B cell (primary cell): ENCODE data around the gene EXOC6B. TPM values are rescaled to one million over a fixed set of nuclear protein-coding genes. Genes with fewer than 3 reads are reported as not detected.
"Not testable (repeated sequence)": the region's sequence is repeated elsewhere in the genome, so short reads cannot be mapped to it uniquely, and the experiment has no call there.

Experiments used
- ATAC-seq: fragments of 200-7000 bp; cut with Tn5 transposase; one replicate; pipeline ENCODE4 v1.10.0; 2021; ENCODE audit warnings: low read depth, mild to moderate bottlenecking, moderate number of reproducible peaks, moderate library complexity
- CTCF ChIA-PET: fragments of 350-600 bp; sonication (Branson Sonifier 250); formaldehyde crosslinking; loops from one replicate; lab custom pipeline; 2021; ENCODE audit warnings: antibody characterized with exemption, inconsistent platforms; lab: Charles Lee
- POLR2A ChIA-PET: fragments of 350-600 bp; sonication (Branson Sonifier 250); formaldehyde crosslinking; loops from one replicate; lab custom pipeline; 2021; ENCODE audit warnings: antibody characterized with exemption; lab: Charles Lee
- DNase-seq: peaks from one replicate; pipeline ENCODE4 v3.0.0; 2013
- H2AFZ ChIP-seq: 2 replicates; pipeline ENCODE4 v1.6.1; 2012; ENCODE audit warnings: mild to moderate bottlenecking, low read depth, low read length; ENCODE audit not compliant: insufficient read depth, poor library complexity, severe bottlenecking
- H3K27ac ChIP-seq, 2 donors: 1 replicate in 1 of 2; 2 replicates in 1 of 2; pipeline ENCODE4 v1.5.1; 2012 to 2013; ENCODE audit warnings: low read length in 2 of 2, mild to moderate bottlenecking in 2 of 2, moderate library complexity in 1 of 2
- H3K27me3 ChIP-seq, 4 experiments: fragments of 200-600 bp in 1 of 4; sonication (generic) in 1 of 4; replicated peaks in 1 of 4; 1 replicate in 2 of 4; 2 replicates in 2 of 4; pipeline versions ENCODE4 v1.6.1 to v1.7.0; 2013 to 2016; ENCODE audit warnings: low read length in 3 of 4, mild to moderate bottlenecking in 2 of 4, mixed read lengths in 1 of 4, moderate library complexity in 1 of 4; ENCODE audit not compliant: insufficient read depth in 4 of 4, control insufficient read depth in 3 of 4; ENCODE audit errors: control extremely low read depth in 1 of 4
- H3K36me3 ChIP-seq, 2 experiments: replicated peaks in 1 of 2; 1 replicate in 1 of 2; 2 replicates in 1 of 2; pipeline versions ENCODE4 v1.6.1 to v1.7.1; 2013; ENCODE audit warnings: low read length in 1 of 2; ENCODE audit not compliant: insufficient read depth in 2 of 2, control insufficient read depth in 1 of 2; ENCODE audit errors: control extremely low read depth in 1 of 2, extremely low read depth in 1 of 2
- H3K4me1 ChIP-seq, 2 donors: fragments of 200-600 bp in 1 of 2; sonication (generic) in 1 of 2; 1 replicate in 1 of 2; 2 replicates in 1 of 2; pipeline versions ENCODE4 v1.5.1 to v1.6.1; 2013 to 2017; ENCODE audit warnings: low read length in 2 of 2; ENCODE audit not compliant: control insufficient read depth in 2 of 2, insufficient read depth in 2 of 2
- H3K4me2 ChIP-seq: replicated peaks from 2 replicates; pipeline ENCODE3; 2012; ENCODE audit warnings: mild to moderate bottlenecking, low read depth, low read length; ENCODE audit not compliant: poor library complexity, severe bottlenecking
- H3K4me3 ChIP-seq, 5 experiments: fragments of 200-600 bp in 1 of 5; sonication (generic) in 1 of 5; 1 replicate in 3 of 5; 2 replicates in 2 of 5; pipeline versions ENCODE4 v1.5.1 to v1.7.0; 2011 to 2016; ENCODE audit warnings: low read length in 4 of 5, mild to moderate bottlenecking in 4 of 5, low read depth in 2 of 5, control low read depth in 1 of 5, moderate library complexity in 1 of 5; ENCODE audit not compliant: insufficient read depth in 1 of 5; ENCODE audit errors: control extremely low read depth in 1 of 5, extremely low read depth in 1 of 5
- H3K79me2 ChIP-seq: fragments of 200-600 bp; sonication (generic); one replicate; pipeline ENCODE4 v1.6.0; 2016; ENCODE audit warnings: low read length; ENCODE audit not compliant: control insufficient read depth, insufficient read depth
- H3K9ac ChIP-seq: fragments of 200-600 bp; sonication (generic); 2 replicates; pipeline ENCODE4 v1.6.1; 2017; ENCODE audit warnings: mild to moderate bottlenecking, low read length, moderate library complexity
- H3K9me3 ChIP-seq, 3 donors: one replicate each; pipeline versions ENCODE4 v1.6.1 to v1.7.1; 2013; ENCODE audit warnings: low read length in 2 of 3; ENCODE audit not compliant: control insufficient read depth in 2 of 3, insufficient read depth in 1 of 3; ENCODE audit errors: control extremely low read depth in 1 of 3
- H4K20me1 ChIP-seq: 2 replicates; pipeline ENCODE4 v1.6.0; 2012; ENCODE audit warnings: mild to moderate bottlenecking, low read length; ENCODE audit not compliant: insufficient read depth, control insufficient read depth, poor library complexity, severe bottlenecking
- H3K27ac Mint-ChIP-seq: one replicate; pipeline ENCODE4 v1.8.0; 2021; ENCODE audit warnings: mixed read lengths
- H3K27me3 Mint-ChIP-seq: one replicate; pipeline ENCODE4 v1.8.0; 2021; ENCODE audit warnings: mixed read lengths
- H3K4me1 Mint-ChIP-seq: one replicate; pipeline ENCODE4 v1.8.0; 2021; ENCODE audit warnings: mixed read lengths
- H3K4me3 Mint-ChIP-seq: one replicate; pipeline ENCODE4 v1.8.0; 2021; ENCODE audit warnings: mixed read lengths
- H3K9me3 Mint-ChIP-seq: one replicate; pipeline ENCODE4 v1.8.0; 2022; ENCODE audit warnings: mixed read lengths; ENCODE audit not compliant: insufficient read depth
- EZH2 ChIP-seq: IDR thresholded peaks from 2 replicates; pipeline ENCODE4 v1.6.1; 2012; ENCODE audit warnings: borderline replicate concordance, low read depth, mild to moderate bottlenecking, moderate library complexity, low read length; ENCODE audit not compliant: insufficient read depth, poor library complexity, severe bottlenecking
- WGBS: methylation state at CpG from one replicate; pipeline ENCODE4 v1.1.5; 2013; ENCODE audit warnings: missing lambda C conversion rate; ENCODE audit not compliant: insufficient coverage; 5-methylcytosine and 5-hydroxymethylcytosine counted together
- intact Hi-C: fragments of 100-400 bp; cut with micrococcal nuclease; formaldehyde crosslinking; loops from one replicate; pipeline ENCODE4 v1.10.0; 2022
- polyA plus RNA-seq: library from polyadenylated mRNA; depleted of rRNA; stranded (reverse); fragments of >200 nt; gene quantifications from 2 replicates; pipeline ENCODE4 v1.2.3, GENCODE V29; 2012
- total RNA-seq, 2 donors: library from RNA; stranded (reverse); fragments of 120-200 nt in 1 of 2; gene quantifications; 1 replicate in 1 of 2; 2 replicates in 1 of 2; pipeline versions ENCODE4 v1.2.3 to v1.2.4, GENCODE V29; 2013 to 2022
- TF ChIP-seq, protein P1 (sequence below): fragments of 200-600 bp; IDR thresholded peaks from one replicate; pipeline ENCODE4 v1.8.0; 2022; ENCODE audit warnings: antibody characterized with exemption, mild to moderate bottlenecking

EXOC6B gene
- total and polyA plus RNA-seq, 2 donors (not counting 1 experiment from before 2014, with no cell fraction given) = 4.8 to 22.6 TPM

DNA sequence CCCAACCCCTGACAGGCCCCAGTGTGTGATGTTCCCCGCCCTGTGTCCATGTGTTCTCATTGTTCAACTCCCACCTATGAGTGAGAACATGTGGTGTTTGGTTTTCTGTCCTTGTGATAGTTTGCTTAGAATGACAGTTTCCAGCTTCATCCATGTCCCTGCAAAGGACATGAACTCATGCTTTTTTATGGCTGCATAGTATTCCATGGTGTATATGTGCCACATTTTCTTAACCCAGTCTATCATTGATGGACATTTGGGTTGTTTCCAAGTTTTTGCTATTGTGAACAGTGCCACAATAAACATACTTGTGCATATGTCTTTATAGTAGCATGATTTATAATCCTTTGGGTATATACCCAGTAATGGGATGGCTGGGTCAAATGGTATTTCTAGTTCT lies 270.9 kb downstream of the EXOC6B start:
- H3K4me3 Mint-ChIP-seq, H3K4me1 ChIP-seq, ATAC-seq, H3K4me2 ChIP-seq, POLR2A ChIA-PET, DNase-seq, H3K4me1 Mint-ChIP-seq, H3K4me3 ChIP-seq, intact Hi-C loops, H3K9ac ChIP-seq, H3K27ac Mint-ChIP-seq, H3K27me3 Mint-ChIP-seq, H2AFZ ChIP-seq, H3K9me3 ChIP-seq, H4K20me1 ChIP-seq, H3K79me2 ChIP-seq, H3K36me3 ChIP-seq, H3K27ac ChIP-seq, CTCF ChIA-PET, H3K27me3 ChIP-seq, H3K9me3 Mint-ChIP-seq: not testable (repeated sequence)
- WGBS = no CpG with 5 or more reads among the region's 1 CpG

DNA sequence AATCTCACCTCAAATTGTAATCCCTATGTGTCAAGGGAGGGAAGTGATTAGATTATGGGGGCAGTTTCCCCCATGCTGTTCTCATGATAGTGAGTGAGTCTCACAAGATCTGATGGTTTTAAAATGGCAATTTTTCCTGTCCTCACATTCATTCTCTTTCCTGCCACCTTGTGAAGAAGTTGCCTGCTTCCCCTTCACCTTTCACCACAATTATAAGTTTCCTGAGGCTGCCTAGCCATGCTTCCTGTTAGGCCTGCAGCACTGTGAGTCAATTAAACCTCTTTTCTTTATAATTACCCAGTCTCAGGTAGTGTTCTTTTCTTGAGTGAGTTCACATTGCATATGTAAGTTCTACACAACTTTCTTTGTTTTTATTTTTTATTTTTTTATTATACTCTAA lies 271.5 kb downstream of the EXOC6B start:
- ATAC-seq = no peak
- POLR2A ChIA-PET = no interaction called here

More for the DNA sequence above, 271.5 kb downstream of the EXOC6B start:
- Histone ChIP-seq H3K4me2 (no peak overlapping the region), H3K4me3 (no peak overlapping the region), H3K27me3 (no peaks in the 10 kb centered on the region), H3K4me1 (no peaks in the 10 kb centered on the region), H3K9ac (no peak overlapping the region), H4K20me1 (no peaks in the 10 kb centered on the region), H3K79me2 (no peaks in the 10 kb centered on the region), H3K9me3 (peaks cover 2 to 5% (median 2%) of the 10 kb centered on the region in 3 donors), H3K36me3 (no peaks in the 10 kb centered on the region), H2AFZ (no peak overlapping the region), H3K27ac (no peak overlapping the region)
- no peak overlapping the region for H3K27ac Mint-ChIP-seq
- no peak for TF ChIP-seq EZH2
- TF ChIP-seq, protein P1, sequence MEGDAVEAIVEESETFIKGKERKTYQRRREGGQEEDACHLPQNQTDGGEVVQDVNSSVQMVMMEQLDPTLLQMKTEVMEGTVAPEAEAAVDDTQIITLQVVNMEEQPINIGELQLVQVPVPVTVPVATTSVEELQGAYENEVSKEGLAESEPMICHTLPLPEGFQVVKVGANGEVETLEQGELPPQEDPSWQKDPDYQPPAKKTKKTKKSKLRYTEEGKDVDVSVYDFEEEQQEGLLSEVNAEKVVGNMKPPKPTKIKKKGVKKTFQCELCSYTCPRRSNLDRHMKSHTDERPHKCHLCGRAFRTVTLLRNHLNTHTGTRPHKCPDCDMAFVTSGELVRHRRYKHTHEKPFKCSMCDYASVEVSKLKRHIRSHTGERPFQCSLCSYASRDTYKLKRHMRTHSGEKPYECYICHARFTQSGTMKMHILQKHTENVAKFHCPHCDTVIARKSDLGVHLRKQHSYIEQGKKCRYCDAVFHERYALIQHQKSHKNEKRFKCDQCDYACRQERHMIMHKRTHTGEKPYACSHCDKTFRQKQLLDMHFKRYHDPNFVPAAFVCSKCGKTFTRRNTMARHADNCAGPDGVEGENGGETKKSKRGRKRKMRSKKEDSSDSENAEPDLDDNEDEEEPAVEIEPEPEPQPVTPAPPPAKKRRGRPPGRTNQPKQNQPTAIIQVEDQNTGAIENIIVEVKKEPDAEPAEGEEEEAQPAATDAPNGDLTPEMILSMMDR = no peak
- CTCF ChIA-PET = no interaction called here
- no peaks in the 10 kb centered on the region for H3K4me1 Mint-ChIP-seq
- no peaks in the 10 kb centered on the region for H3K27me3 Mint-ChIP-seq
- intact Hi-C loops = no loop called here
- DNase-seq = no peak
- H3K9me3 Mint-ChIP-seq = no peaks in the 10 kb centered on the region
- H3K4me3 Mint-ChIP-seq = no peak overlapping the region
